SKM-1 treated with dmso at 0.1 percent for 144 hours (cell line): ENCODE measurements around the gene COL18A1.

ENCODE experiments used
- DNase-seq: peaks from one replicate; lab custom pipeline; 2025; ENCODE audit not compliant: unreplicated experiment; lab: John Stamatoyannopoulos, UW

Gene COL18A1

GRCh38 chr21:45454060-45454925 is 49.3 kb downstream of the COL18A1 start:
- no peak for DNase-seq

GRCh38 chr21:45454926-45455673 is 50.1 kb downstream of the COL18A1 start:
- no peak for DNase-seq

- DNase-seq: no peak
Observed at GRCh38 chr21:45455674-45456583, 51.0 kb downstream of the COL18A1 start.

- DNase-seq: no peak
Observed at GRCh38 chr21:45456584-45457160, 51.7 kb downstream of the COL18A1 start.

- DNase-seq: no peak
Observed at GRCh38 chr21:45457161-45457831, 52.3 kb downstream of the COL18A1 start.

GRCh38 chr21:45457832-45458172 is 52.8 kb downstream of the COL18A1 start:
- DNase-seq: no peak

- DNase-seq: no peak
Observed at GRCh38 chr21:45458281-45459170, 53.6 kb downstream of the COL18A1 start.

GRCh38 chr21:45459171-45460010 is 54.4 kb downstream of the COL18A1 start:
- DNase-seq: no peak

- no peak for DNase-seq
Observed at GRCh38 chr21:45460011-45460565, 55.1 kb downstream of the COL18A1 start.

GRCh38 chr21:45460611-45461368 is 55.8 kb downstream of the COL18A1 start:
- DNase-seq: no peak

GRCh38 chr21:45461369-45461750 is 56.4 kb downstream of the COL18A1 start:
- DNase-seq: no peak

GRCh38 chr21:45461806-45462341 is 56.9 kb downstream of the COL18A1 start:
- DNase-seq: no peak

GRCh38 chr21:45463871-45464270 is 58.9 kb downstream of the COL18A1 start:
- no peak for DNase-seq

- no peak for DNase-seq
Observed at GRCh38 chr21:45464309-45464708, 59.3 kb downstream of the COL18A1 start.

GRCh38 chr21:45465105-45465504 is 60.1 kb downstream of the COL18A1 start:
- no peak for DNase-seq

GRCh38 chr21:45465611-45466329 is 60.8 kb downstream of the COL18A1 start:
- no peak for DNase-seq
